HCT116 (cell line): Measurements from ENCODE around the gene PCDHB4. TPM values are rescaled to one million over a fixed set of nuclear protein-coding genes. Genes with fewer than 3 reads are reported as not detected.

Source experiments
- ATAC-seq: fragments of 200-7000 bp; cut with Tn5 transposase; 2 replicates; pipeline ENCODE4 v1.9.1; 2020; ENCODE audit warnings: mild to moderate bottlenecking, moderate library complexity
- BruUV-seq: library from RNA; stranded (reverse); fragments of 400-500 nt; replicated peaks from 2 replicates; lab custom pipeline; 2021; lab: Mats Ljungman, UMichigan
- CTCF ChIA-PET: fragments of 300-600 bp; sonication (Branson Sonifier 250); formaldehyde crosslinking; loops from one replicate; lab custom pipeline; 2021; ENCODE audit warnings: antibody characterized with exemption; lab: Charles Lee
- POLR2A ChIA-PET: fragments of 300-600, 350-600 bp; sonication (Branson Sonifier 250); formaldehyde crosslinking; loops from one replicate; lab custom pipeline; 2021; ENCODE audit warnings: antibody characterized with exemption; lab: Charles Lee
- RAD21 ChIA-PET, 2 experiments: fragments of 300-600 bp; sonication (Branson Sonifier 250); formaldehyde crosslinking; loops; one replicate each; lab custom pipeline; 2023; ENCODE audit warnings: low total read pairs in 2 of 2; ENCODE audit not compliant: uncharacterized antibody in 2 of 2, unreplicated experiment in 2 of 2, low non-redundant PET in 1 of 2; lab: Charles Lee
- DNase-seq: peaks from one replicate; pipeline ENCODE4 v3.0.0-alpha.2; 2010; ENCODE audit warnings: low read depth, low spot score
- H2AFZ ChIP-seq: fragments of 200-600 bp; shearing (Covaris generic), sonication (generic); 2 replicates; pipeline ENCODE4 v1.6.1; 2017; ENCODE audit warnings: low read depth, mixed run types, mixed read lengths, antibody characterized with exemption, low read length; ENCODE audit not compliant: poor library complexity, severe bottlenecking
- H3K27ac ChIP-seq: 2 replicates; pipeline ENCODE4 v1.5.1; 2012; ENCODE audit warnings: low read depth, low read length
- H3K27me3 ChIP-seq: fragments of 200-600 bp; sonication (generic); 2 replicates; pipeline ENCODE4 v1.6.1; 2016; ENCODE audit warnings: mixed run types, low read length, mixed read lengths; ENCODE audit not compliant: insufficient read depth
- H3K36me3 ChIP-seq, 2 experiments: fragments of 200-500 bp in 1 of 2; fragments of 200-600 bp in 1 of 2; sonication (Bioruptor generic) in 1 of 2; sonication (generic) in 1 of 2; 2 replicates each; pipeline versions ENCODE4 v1.5.1 to v1.6.1; 2014 to 2016; ENCODE audit warnings: low read length in 2 of 2, inconsistent platforms in 1 of 2, mixed read lengths in 1 of 2, mixed run types in 1 of 2; ENCODE audit not compliant: insufficient read depth in 2 of 2, control insufficient read depth in 1 of 2
- H3K4me1 ChIP-seq, 2 experiments: fragments of 200-600 bp in 1 of 2; sonication (generic) in 1 of 2; 2 replicates each; pipeline versions ENCODE4 v1.5.1 to v1.6.1; 2012 to 2017; ENCODE audit warnings: low read length in 2 of 2, inconsistent platforms in 1 of 2, mild to moderate bottlenecking in 1 of 2, mixed read lengths in 1 of 2, mixed run types in 1 of 2, moderate library complexity in 1 of 2; ENCODE audit not compliant: insufficient read depth in 2 of 2, control insufficient read depth in 1 of 2
- H3K4me2 ChIP-seq: fragments of 200-600 bp; sonication (generic); 2 replicates; pipeline ENCODE4 v1.6.1; 2017; ENCODE audit warnings: mixed run types, low read length, mixed read lengths
- H3K4me3 ChIP-seq, 2 experiments: fragments of 200-600 bp in 1 of 2; sonication (generic) in 1 of 2; replicated peaks in 1 of 2; 2 replicates each; pipeline ENCODE4 v1.5.1; 2011 to 2016; ENCODE audit warnings: low read length in 2 of 2, control low read depth in 1 of 2, low read depth in 1 of 2, mild to moderate bottlenecking in 1 of 2, mixed read lengths in 1 of 2, mixed run types in 1 of 2
- H3K79me2 ChIP-seq: fragments of 200-600 bp; sonication (generic); 2 replicates; pipeline ENCODE4 v1.6.1; 2017; ENCODE audit warnings: mild to moderate bottlenecking, mixed run types, low read length, moderate library complexity, mixed read lengths; ENCODE audit not compliant: insufficient read depth
- H3K9ac ChIP-seq: fragments of 200-600 bp; sonication (generic); 2 replicates; pipeline ENCODE4 v1.6.1; 2016; ENCODE audit warnings: low read length, mixed read lengths
- H3K9me2 ChIP-seq: fragments of 200-600 bp; sonication (generic), shearing (Covaris generic); 2 replicates; pipeline ENCODE4 v1.6.1; 2017; ENCODE audit warnings: mixed run types, mild to moderate bottlenecking, moderate library complexity; ENCODE audit not compliant: insufficient read depth
- H3K9me3 ChIP-seq, 2 experiments: fragments of 200-500 bp in 1 of 2; fragments of 200-600 bp in 1 of 2; sonication (Bioruptor generic) in 1 of 2; sonication (generic) in 1 of 2; 2 replicates each; pipeline ENCODE4 v1.6.1; 2014 to 2017; ENCODE audit warnings: low read length in 2 of 2, mixed read lengths in 2 of 2, inconsistent platforms in 1 of 2, low read depth in 1 of 2, mild to moderate bottlenecking in 1 of 2, mixed run types in 1 of 2, moderate library complexity in 1 of 2; ENCODE audit not compliant: control insufficient read depth in 1 of 2, insufficient read depth in 1 of 2
- H4K20me1 ChIP-seq: fragments of 200-600 bp; sonication (generic), shearing (Covaris generic); 2 replicates; pipeline ENCODE4 v1.6.1; 2017; ENCODE audit warnings: mixed run types, mild to moderate bottlenecking, moderate library complexity; ENCODE audit not compliant: insufficient read depth
- POLR2AphosphoS5 ChIP-seq: IDR thresholded peaks from 2 replicates; pipeline ENCODE4 v1.6.1; 2011; ENCODE audit warnings: mild to moderate bottlenecking, low read depth, low read length, moderate library complexity
- RAD21 ChIP-seq: IDR thresholded peaks from 2 replicates; pipeline ENCODE4 v1.6.1; 2012; ENCODE audit warnings: low read depth, mild to moderate bottlenecking
- intact Hi-C: fragments of 100-400 bp; cut with micrococcal nuclease; formaldehyde crosslinking; loops from 2 replicates; pipeline ENCODE4 v1.10.0; 2022
- total RNA-seq: library from RNA; stranded (reverse); gene quantifications from one replicate; pipeline ENCODE4 v1.2.1, GENCODE V29; 2021; ENCODE audit not compliant: unreplicated experiment
- TF ChIP-seq, protein P1 (sequence below): IDR thresholded peaks from 2 replicates; pipeline ENCODE4 v1.6.1; 2012; ENCODE audit warnings: low read depth
- TF ChIP-seq, protein P2 (sequence below), 3 experiments: fragments of 200-600 bp in 1 of 3; sonication (generic) in 1 of 3; IDR thresholded peaks in 2 of 3; conservative IDR thresholded peaks in 1 of 3; 2 replicates each; pipeline ENCODE4 v1.5.1; 2012 to 2017; ENCODE audit warnings: low read depth in 2 of 3, low read length in 2 of 3, antibody characterized with exemption in 1 of 3, borderline replicate concordance in 1 of 3, control low read depth in 1 of 3, mild to moderate bottlenecking in 1 of 3, mixed read lengths in 1 of 3, mixed run types in 1 of 3, moderate library complexity in 1 of 3; ENCODE audit not compliant: insufficient read depth in 1 of 3

The PCDHB4 gene
- total RNA-seq, 1 experiment from 2014 or later, result not detected

DNA sequence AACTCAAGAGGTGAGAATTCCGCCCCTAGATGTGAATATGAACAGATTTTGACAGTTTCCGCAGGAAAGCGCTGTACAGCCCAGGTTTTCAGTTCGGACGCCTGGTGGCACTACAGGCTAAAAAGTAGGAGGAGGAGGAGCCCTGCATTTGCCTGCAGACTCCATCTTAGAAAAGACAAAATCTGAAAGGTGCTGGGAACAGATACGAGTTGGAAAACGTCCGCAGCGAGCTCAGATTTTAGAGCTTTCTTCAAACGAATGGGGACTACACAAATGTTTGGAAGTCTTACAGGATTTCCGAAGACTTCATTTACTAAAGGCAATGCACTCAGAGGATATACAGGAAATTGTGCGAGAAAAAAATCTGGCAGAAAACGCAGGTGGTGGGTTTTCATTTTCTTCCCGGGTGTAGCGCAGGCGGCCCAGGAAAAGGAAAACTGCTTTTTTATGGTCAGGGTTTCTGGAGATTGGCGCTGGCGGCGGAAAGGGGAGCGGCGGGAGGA, 37.1 kb upstream of the PCDHB4 start:
- TF ChIP-seq RAD21 (peak; percentile 37), POLR2AphosphoS5 (no peak)
- TF ChIP-seq, protein P1, sequence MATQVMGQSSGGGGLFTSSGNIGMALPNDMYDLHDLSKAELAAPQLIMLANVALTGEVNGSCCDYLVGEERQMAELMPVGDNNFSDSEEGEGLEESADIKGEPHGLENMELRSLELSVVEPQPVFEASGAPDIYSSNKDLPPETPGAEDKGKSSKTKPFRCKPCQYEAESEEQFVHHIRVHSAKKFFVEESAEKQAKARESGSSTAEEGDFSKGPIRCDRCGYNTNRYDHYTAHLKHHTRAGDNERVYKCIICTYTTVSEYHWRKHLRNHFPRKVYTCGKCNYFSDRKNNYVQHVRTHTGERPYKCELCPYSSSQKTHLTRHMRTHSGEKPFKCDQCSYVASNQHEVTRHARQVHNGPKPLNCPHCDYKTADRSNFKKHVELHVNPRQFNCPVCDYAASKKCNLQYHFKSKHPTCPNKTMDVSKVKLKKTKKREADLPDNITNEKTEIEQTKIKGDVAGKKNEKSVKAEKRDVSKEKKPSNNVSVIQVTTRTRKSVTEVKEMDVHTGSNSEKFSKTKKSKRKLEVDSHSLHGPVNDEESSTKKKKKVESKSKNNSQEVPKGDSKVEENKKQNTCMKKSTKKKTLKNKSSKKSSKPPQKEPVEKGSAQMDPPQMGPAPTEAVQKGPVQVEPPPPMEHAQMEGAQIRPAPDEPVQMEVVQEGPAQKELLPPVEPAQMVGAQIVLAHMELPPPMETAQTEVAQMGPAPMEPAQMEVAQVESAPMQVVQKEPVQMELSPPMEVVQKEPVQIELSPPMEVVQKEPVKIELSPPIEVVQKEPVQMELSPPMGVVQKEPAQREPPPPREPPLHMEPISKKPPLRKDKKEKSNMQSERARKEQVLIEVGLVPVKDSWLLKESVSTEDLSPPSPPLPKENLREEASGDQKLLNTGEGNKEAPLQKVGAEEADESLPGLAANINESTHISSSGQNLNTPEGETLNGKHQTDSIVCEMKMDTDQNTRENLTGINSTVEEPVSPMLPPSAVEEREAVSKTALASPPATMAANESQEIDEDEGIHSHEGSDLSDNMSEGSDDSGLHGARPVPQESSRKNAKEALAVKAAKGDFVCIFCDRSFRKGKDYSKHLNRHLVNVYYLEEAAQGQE, result no peak
- TF ChIP-seq, protein P2, sequence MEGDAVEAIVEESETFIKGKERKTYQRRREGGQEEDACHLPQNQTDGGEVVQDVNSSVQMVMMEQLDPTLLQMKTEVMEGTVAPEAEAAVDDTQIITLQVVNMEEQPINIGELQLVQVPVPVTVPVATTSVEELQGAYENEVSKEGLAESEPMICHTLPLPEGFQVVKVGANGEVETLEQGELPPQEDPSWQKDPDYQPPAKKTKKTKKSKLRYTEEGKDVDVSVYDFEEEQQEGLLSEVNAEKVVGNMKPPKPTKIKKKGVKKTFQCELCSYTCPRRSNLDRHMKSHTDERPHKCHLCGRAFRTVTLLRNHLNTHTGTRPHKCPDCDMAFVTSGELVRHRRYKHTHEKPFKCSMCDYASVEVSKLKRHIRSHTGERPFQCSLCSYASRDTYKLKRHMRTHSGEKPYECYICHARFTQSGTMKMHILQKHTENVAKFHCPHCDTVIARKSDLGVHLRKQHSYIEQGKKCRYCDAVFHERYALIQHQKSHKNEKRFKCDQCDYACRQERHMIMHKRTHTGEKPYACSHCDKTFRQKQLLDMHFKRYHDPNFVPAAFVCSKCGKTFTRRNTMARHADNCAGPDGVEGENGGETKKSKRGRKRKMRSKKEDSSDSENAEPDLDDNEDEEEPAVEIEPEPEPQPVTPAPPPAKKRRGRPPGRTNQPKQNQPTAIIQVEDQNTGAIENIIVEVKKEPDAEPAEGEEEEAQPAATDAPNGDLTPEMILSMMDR (IDR thresholded peaks at IDR 0.05 in 2 of 3, conservative IDR thresholded peaks at IDR 0.05 in 1 of 3; ENCODE audit: borderline replicate concordance in 1 of 3, insufficient read depth in 1 of 3, low read depth in 2 of 3, low read length in 2 of 3), result peak in 1 of 3 experiments; percentile 25; a peak in 1 of 6 replicates
- DNase-seq, result no peak
- no peak overlapping the region for H3K4me2 ChIP-seq
- H3K36me3 ChIP-seq, result no peaks in the 10 kb centered on the region
- no peak for ATAC-seq
- H3K9me2 ChIP-seq, result no peaks in the 10 kb centered on the region
- no peaks in the 10 kb centered on the region for H3K9me3 ChIP-seq
- POLR2A ChIA-PET, result no interaction called here
- RAD21 ChIA-PET, result no interaction called here
- no peaks in the 10 kb centered on the region for H3K79me2 ChIP-seq
- H4K20me1 ChIP-seq, result no peaks in the 10 kb centered on the region
- no peak overlapping the region for H3K4me3 ChIP-seq
- CTCF ChIA-PET, result no interaction called here
- H3K27me3 ChIP-seq, result no peaks in the 10 kb centered on the region
- H3K9ac ChIP-seq, result no peak overlapping the region
- BruUV-seq, result no TSS peak
- no peak overlapping the region for H3K27ac ChIP-seq
- intact Hi-C loops, result loop anchor here (10.0 kb wide), 1 partner anchor 480 kb away; no protein-coding TSS in a partner anchor
- no peak overlapping the region for H2AFZ ChIP-seq
- H3K4me1 ChIP-seq, result no peaks in the 10 kb centered on the region
